ENCODE results near the gene PTAFR. TPM values are rescaled to one million over a fixed set of nuclear protein-coding genes. Genes with fewer than 3 reads are reported as not detected.

The PTAFR gene
- total RNA-seq, 1 experiment from 2014 or later, result 1.9 TPM

DNA sequence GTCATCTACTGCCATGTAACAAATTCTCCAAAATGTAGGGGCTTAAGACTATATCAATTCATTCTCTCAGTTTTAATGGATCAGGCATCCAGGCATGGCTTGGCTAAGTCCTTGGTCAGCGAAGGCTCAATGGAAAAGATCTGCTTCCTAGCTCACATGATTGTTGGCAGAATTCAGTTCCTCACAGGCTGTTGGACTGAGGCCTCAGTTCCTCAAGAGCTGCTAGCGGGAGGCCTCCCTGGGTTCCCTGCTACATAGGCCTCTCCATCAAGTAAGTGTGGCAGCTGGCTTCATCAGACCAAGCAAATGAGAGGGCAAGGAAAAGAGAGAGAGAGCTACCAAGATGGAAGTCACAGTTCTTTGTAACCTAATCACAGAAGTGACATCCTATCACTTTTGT is 68.5 kb downstream of the PTAFR start:
- Histone ChIP-seq H2BK5ac (ENCODE audit: insufficient read length, low read length) (no peak overlapping the region), H2AK5ac (ENCODE audit: insufficient read length, low read length) (no peak overlapping the region), H3K79me1 (ENCODE audit: insufficient read depth, low read depth, low read length, poor library complexity, severe bottlenecking) (no peaks in the 10 kb centered on the region), H3K23ac (ENCODE audit: insufficient read length, low read depth, low read length) (no peak overlapping the region), H3K23me2 (ENCODE audit: insufficient read length, low read depth, low read length, poor library complexity, severe bottlenecking) (no peaks in the 10 kb centered on the region), H4K5ac (ENCODE audit: insufficient read length, low read depth, low read length) (no peak overlapping the region), H3K4me2 (ENCODE audit: insufficient read depth, insufficient read length, low read length) (no peak overlapping the region), H2BK15ac (ENCODE audit: low read depth, low read length) (no peak overlapping the region), H3K14ac (ENCODE audit: insufficient read depth, low read length) (no peak overlapping the region), H4K91ac (ENCODE audit: insufficient read length, low read depth, low read length) (no peak overlapping the region), H3K9me3 (ENCODE audit: control insufficient read depth, low read depth, low read length) (no peaks in the 10 kb centered on the region), H2BK12ac (ENCODE audit: insufficient read length, low read depth, low read length) (no peak overlapping the region), H3T11ph (ENCODE audit: low read length) (no peak overlapping the region), H3K18ac (ENCODE audit: insufficient read length, low read depth, low read length) (no peak overlapping the region), H3K9ac (ENCODE audit: extremely low read depth, insufficient read length, low read length) (no peak overlapping the region), H3K79me2 (ENCODE audit: insufficient read depth, low read length) (no peaks in the 10 kb centered on the region), H3K4me1 (ENCODE audit: insufficient read depth, low read length) (peaks cover 4% of the 10 kb centered on the region; the same call in 1 of the 2 replicates), H3K27ac (ENCODE audit: insufficient read length, low read depth, low read length) (no peak overlapping the region), H3K27me3 (ENCODE audit: insufficient read depth, low read length) (no peaks in the 10 kb centered on the region), H4K8ac (replicated peaks; ENCODE audit: insufficient read length, low read depth, low read length) (no peak overlapping the region), H2AFZ (ENCODE audit: low read length) (no peak overlapping the region), H3K56ac (ENCODE audit: insufficient read length, low read depth, low read length) (no peak overlapping the region), H2BK120ac (ENCODE audit: low read depth, low read length, poor library complexity, severe bottlenecking) (no peak overlapping the region), H3K4ac (ENCODE audit: low read depth, low read length) (no peak overlapping the region), H4K20me1 (ENCODE audit: control insufficient read depth, insufficient read depth, insufficient read length) (no peaks in the 10 kb centered on the region), H2BK20ac (ENCODE audit: low read depth, low read length, poor library complexity, severe bottlenecking) (no peak overlapping the region)
- no peaks in the 10 kb centered on the region for H3K9me3 Mint-ChIP-seq
- no peaks in the 10 kb centered on the region for H3K36me3 Mint-ChIP-seq (ENCODE audit: insufficient read depth in 1 of 3, low read depth in 3 of 3)
- H3K27ac Mint-ChIP-seq, result no peak overlapping the region
- TF ChIP-seq, protein P1, sequence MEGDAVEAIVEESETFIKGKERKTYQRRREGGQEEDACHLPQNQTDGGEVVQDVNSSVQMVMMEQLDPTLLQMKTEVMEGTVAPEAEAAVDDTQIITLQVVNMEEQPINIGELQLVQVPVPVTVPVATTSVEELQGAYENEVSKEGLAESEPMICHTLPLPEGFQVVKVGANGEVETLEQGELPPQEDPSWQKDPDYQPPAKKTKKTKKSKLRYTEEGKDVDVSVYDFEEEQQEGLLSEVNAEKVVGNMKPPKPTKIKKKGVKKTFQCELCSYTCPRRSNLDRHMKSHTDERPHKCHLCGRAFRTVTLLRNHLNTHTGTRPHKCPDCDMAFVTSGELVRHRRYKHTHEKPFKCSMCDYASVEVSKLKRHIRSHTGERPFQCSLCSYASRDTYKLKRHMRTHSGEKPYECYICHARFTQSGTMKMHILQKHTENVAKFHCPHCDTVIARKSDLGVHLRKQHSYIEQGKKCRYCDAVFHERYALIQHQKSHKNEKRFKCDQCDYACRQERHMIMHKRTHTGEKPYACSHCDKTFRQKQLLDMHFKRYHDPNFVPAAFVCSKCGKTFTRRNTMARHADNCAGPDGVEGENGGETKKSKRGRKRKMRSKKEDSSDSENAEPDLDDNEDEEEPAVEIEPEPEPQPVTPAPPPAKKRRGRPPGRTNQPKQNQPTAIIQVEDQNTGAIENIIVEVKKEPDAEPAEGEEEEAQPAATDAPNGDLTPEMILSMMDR (conservative IDR thresholded peaks at IDR 0.05), result no peak
- no peaks in the 10 kb centered on the region for H3K27me3 Mint-ChIP-seq (ENCODE audit: low read depth)
- peaks cover 6 to 16% of the 10 kb centered on the region in 2 experiments for H3K4me1 Mint-ChIP-seq
- DNase-seq, result no peak
- no CpG with 5 or more reads among the region's 2 CpGs for whole genome bisulfite sequencing (ENCODE audit: extremely low coverage, insufficient read length, low lambda C conversion rate)
- H3K4me3 Mint-ChIP-seq, result no peak overlapping the region
